UCSD-AML1 (cell line): Measurements from ENCODE around the gene POSTN.

Experiments used
- DNase-seq: peaks from one replicate; lab custom pipeline; 2025; ENCODE audit not compliant: unreplicated experiment; lab: John Stamatoyannopoulos, UW

POSTN gene

GRCh38 chr13:37515226-37515625, 83.3 kb downstream of the POSTN start:
- no peak for DNase-seq
